K562 (cell line): ENCODE data around the gene GPD2. TPM values are rescaled to one million over a fixed set of nuclear protein-coding genes. Genes with fewer than 3 reads are reported as not detected.

Experiments
- CLOCK ChIP-seq: fragments of 250-450 bp; sonication (Bioruptor Pico); IDR thresholded peaks from 2 replicates; pipeline ENCODE4 v1.4.0; 2020; ENCODE audit warnings: mild to moderate bottlenecking, moderate library complexity, borderline replicate concordance
- E2F1 ChIP-seq: sonication (generic); formaldehyde crosslinking; IDR thresholded peaks from 2 replicates; pipeline ENCODE4 v1.8.1; 2023; ENCODE audit warnings: mild to moderate bottlenecking, missing genetic modification reagents, moderate library complexity
- GATA2 ChIP-seq: sonication (generic); formaldehyde crosslinking; IDR thresholded peaks from 2 replicates; pipeline ENCODE4 v1.4.0; 2020; ENCODE audit warnings: mild to moderate bottlenecking, missing genetic modification reagents
- HMBOX1 ChIP-seq: sonication (generic); IDR thresholded peaks from 2 replicates; pipeline ENCODE4 v1.6.1; 2016
- KHSRP ChIP-seq: fragments of 450-650 bp; IDR thresholded peaks from 2 replicates; pipeline ENCODE4 v1.6.1; 2017
- MED1 ChIP-seq: sonication (generic); formaldehyde crosslinking; IDR thresholded peaks from 2 replicates; pipeline ENCODE4 v1.8.1; 2023; ENCODE audit warnings: missing genetic modification reagents, borderline replicate concordance
- OTX1 ChIP-seq: fragments of 450-650 bp; formaldehyde crosslinking; IDR thresholded peaks from 2 replicates; pipeline ENCODE4 v1.4.0; 2022; ENCODE audit warnings: mild to moderate bottlenecking
- PRMT5 ChIP-seq: sonication (generic); formaldehyde crosslinking; IDR thresholded peaks from 2 replicates; pipeline ENCODE4 v1.5.0; 2020; ENCODE audit warnings: missing genetic modification reagents
- RREB1 ChIP-seq: fragments of 250-450 bp; sonication (Bioruptor Pico); IDR thresholded peaks from 2 replicates; pipeline ENCODE4 v1.4.0; 2020
- SAP30 ChIP-seq: fragments of 200-600 bp; sonication (generic); IDR thresholded peaks from 2 replicates; pipeline ENCODE4 v1.6.1; 2012; ENCODE audit warnings: borderline replicate concordance, low read depth, mild to moderate bottlenecking, moderate library complexity, low read length, control low read depth, inconsistent platforms; ENCODE audit not compliant: insufficient read depth, poor library complexity, severe bottlenecking
- STAT5B ChIP-seq: fragments of 250-450 bp; sonication (Bioruptor Pico); IDR thresholded peaks from 2 replicates; pipeline ENCODE4 v1.8.0; 2021; ENCODE audit warnings: mild to moderate bottlenecking, inconsistent platforms
- TAF1 ChIP-seq: IDR thresholded peaks from 2 replicates; pipeline ENCODE4 v1.6.1; 2011; ENCODE audit warnings: mild to moderate bottlenecking, low read length, moderate library complexity; ENCODE audit not compliant: insufficient read depth, control insufficient read depth, severe bottlenecking; ENCODE audit errors: extremely low read depth
- U2AF1 ChIP-seq: fragments of 200-400 bp; formaldehyde crosslinking; optimal IDR thresholded peaks from 2 replicates; pipeline ENCODE3; 2017; ENCODE audit warnings: mild to moderate bottlenecking, low read depth, low read length, moderate library complexity
- ZKSCAN3 ChIP-seq: fragments of 250-450 bp; sonication (Bioruptor Pico); IDR thresholded peaks from 2 replicates; pipeline ENCODE4 v1.4.0; 2020
- ZNF277 ChIP-seq: fragments of 250-450 bp; sonication (Bioruptor Pico); IDR thresholded peaks from 2 replicates; pipeline ENCODE4 v1.8.0; 2022; ENCODE audit warnings: inconsistent platforms, mild to moderate bottlenecking, moderate library complexity, borderline replicate concordance
- ZNF57 ChIP-seq: fragments of 450-650 bp; formaldehyde crosslinking; IDR thresholded peaks from 2 replicates; pipeline ENCODE4 v1.4.0; 2020; ENCODE audit warnings: mild to moderate bottlenecking, moderate library complexity
- polyA plus RNA-seq, 8 experiments: library from polyadenylated mRNA; depleted of rRNA in 4 of 8; stranded (reverse) in 5 of 8; unstranded in 3 of 8; fragments of >200 nt; fragmentation: Nextera tagmentation in 2 of 8; fragmentation: Illumina TruSeq in 1 of 8; extraction: Ambion mirVana in 2 of 8; extraction: Trizol in 1 of 8; gene quantifications; 2 replicates each; pipeline versions ENCODE4 v1.2.1 to v1.2.3, GENCODE V29; 2011 to 2014; ENCODE audit warnings: inconsistent platforms in 1 of 8, missing spikeins in 1 of 8
- total RNA-seq, 7 experiments: library from RNA; depleted of rRNA in 6 of 7; stranded (reverse); fragments of >200 nt in 6 of 7; fragmentation: Illumina TruSeq in 2 of 7; extraction: Trizol in 2 of 7; gene quantifications; 2 replicates each; pipeline versions ENCODE4 v1.2.1 to v1.2.3, GENCODE V29; 2011 to 2021; ENCODE audit warnings: low replicate concordance in 1 of 7

GPD2 gene
- total and polyA plus RNA-seq, 9 of the 15 experiments (the other 6 are each of a cell fraction or from before 2014, with no cell fraction given): 5.2 to 39.2 (median 19.0) TPM

GRCh38 chr2:156436497-156437085 lies 412 bp downstream of the GPD2 start (continued):
- TF ChIP-seq CLOCK (CRISPR knock-in tag): no peak
- TF ChIP-seq OTX1 (CRISPR knock-in tag): no peak
- TF ChIP-seq ZKSCAN3 (CRISPR knock-in tag): no peak
- TF ChIP-seq E2F1 (CRISPR knock-in tag): no peak
- TF ChIP-seq HMBOX1: peak; percentile 53; the same call in 1 of the 2 replicates
- TF ChIP-seq U2AF1: no peak
- TF ChIP-seq STAT5B (CRISPR knock-in tag): no peak
- no peak for TF ChIP-seq ZNF57 (CRISPR knock-in tag)
- TF ChIP-seq PRMT5 (CRISPR knock-in tag): no peak
- TF ChIP-seq GATA2 (CRISPR knock-in tag): 0 out of 2 replicates have a peak, but pooled peaks have one; percentile 11
- TF ChIP-seq SAP30: peak; percentile 19
- TF ChIP-seq KHSRP: no peak
- no peak for TF ChIP-seq RREB1
- TF ChIP-seq TAF1: peak; percentile 34
- TF ChIP-seq ZNF277 (CRISPR knock-in tag): no peak
- no peak for TF ChIP-seq MED1 (CRISPR knock-in tag)
